SK-N-SH treated with all-trans-retinoic acid at 6 μM for 48 hours (cell line): ENCODE measurements around the gene LRRC8E.

Experiments used
- ARNTL ChIP-seq: fragments of 450-650 bp; formaldehyde crosslinking; IDR thresholded peaks from 2 replicates; pipeline ENCODE4 v1.5.0; 2020; ENCODE audit warnings: low read depth, mild to moderate bottlenecking, moderate library complexity, borderline replicate concordance
- BACH2 ChIP-seq: fragments of 250-450 bp; sonication (Bioruptor Pico); IDR thresholded peaks from 2 replicates; pipeline ENCODE4 v1.9.0; 2021; ENCODE audit warnings: mild to moderate bottlenecking, borderline replicate concordance
- ESRRG ChIP-seq: fragments of 250-450 bp; sonication (Bioruptor Pico); IDR thresholded peaks from 2 replicates; pipeline ENCODE4 v1.6.1; 2021; ENCODE audit warnings: mild to moderate bottlenecking
- ISL1 ChIP-seq: fragments of 250-450 bp; sonication (Bioruptor Pico); IDR thresholded peaks from 2 replicates; pipeline ENCODE4 v2.1.2; 2022; ENCODE audit warnings: mild to moderate bottlenecking, moderate library complexity
- RARB ChIP-seq: fragments of 250-450 bp; sonication (Bioruptor Pico); IDR thresholded peaks from 2 replicates; pipeline ENCODE4 v1.8.0; 2021; ENCODE audit warnings: mild to moderate bottlenecking, moderate library complexity
- TCF4 ChIP-seq: fragments of 250-450 bp; sonication (Bioruptor Pico); IDR thresholded peaks from 2 replicates; pipeline ENCODE4 v1.8.0; 2021; ENCODE audit warnings: mild to moderate bottlenecking, moderate library complexity, borderline replicate concordance
- ZC3H10 ChIP-seq: fragments of 250-450 bp; sonication (Bioruptor Pico); IDR thresholded peaks from 2 replicates; pipeline ENCODE4 v1.5.1; 2021; ENCODE audit warnings: mild to moderate bottlenecking, moderate library complexity
- ZFP3 ChIP-seq: fragments of 250-450 bp; sonication (Bioruptor Pico); IDR thresholded peaks from 2 replicates; pipeline ENCODE4 v1.5.0; 2020; ENCODE audit warnings: mild to moderate bottlenecking, moderate library complexity
- ZNF8 ChIP-seq: fragments of 450-650 bp; formaldehyde crosslinking; IDR thresholded peaks from 2 replicates; pipeline ENCODE4 v1.5.0; 2020; ENCODE audit warnings: mild to moderate bottlenecking, moderate library complexity
- TF ChIP-seq, protein P1 (sequence below): fragments of 250-450 bp; sonication (Bioruptor Pico); IDR thresholded peaks from 2 replicates; pipeline ENCODE4 v1.8.0; 2020; ENCODE audit warnings: mild to moderate bottlenecking, moderate library complexity, borderline replicate concordance
- TF ChIP-seq, protein P2 (sequence below): fragments of 250-450 bp; sonication (Bioruptor Pico); IDR thresholded peaks from 2 replicates; pipeline ENCODE4 v1.5.1; 2021; ENCODE audit warnings: mild to moderate bottlenecking, moderate library complexity
- TF ChIP-seq, protein P3 (sequence below): fragments of 250-450 bp; sonication (Bioruptor Pico); IDR thresholded peaks from 2 replicates; pipeline ENCODE4 v1.5.0; 2020; ENCODE audit warnings: mild to moderate bottlenecking, moderate library complexity
- TF ChIP-seq, protein P4 (sequence below): fragments of 250-450 bp; sonication (Bioruptor Pico); IDR thresholded peaks from 2 replicates; pipeline ENCODE4 v1.8.0; 2021; ENCODE audit warnings: low read depth, mild to moderate bottlenecking, moderate library complexity, borderline replicate concordance

DNA sequence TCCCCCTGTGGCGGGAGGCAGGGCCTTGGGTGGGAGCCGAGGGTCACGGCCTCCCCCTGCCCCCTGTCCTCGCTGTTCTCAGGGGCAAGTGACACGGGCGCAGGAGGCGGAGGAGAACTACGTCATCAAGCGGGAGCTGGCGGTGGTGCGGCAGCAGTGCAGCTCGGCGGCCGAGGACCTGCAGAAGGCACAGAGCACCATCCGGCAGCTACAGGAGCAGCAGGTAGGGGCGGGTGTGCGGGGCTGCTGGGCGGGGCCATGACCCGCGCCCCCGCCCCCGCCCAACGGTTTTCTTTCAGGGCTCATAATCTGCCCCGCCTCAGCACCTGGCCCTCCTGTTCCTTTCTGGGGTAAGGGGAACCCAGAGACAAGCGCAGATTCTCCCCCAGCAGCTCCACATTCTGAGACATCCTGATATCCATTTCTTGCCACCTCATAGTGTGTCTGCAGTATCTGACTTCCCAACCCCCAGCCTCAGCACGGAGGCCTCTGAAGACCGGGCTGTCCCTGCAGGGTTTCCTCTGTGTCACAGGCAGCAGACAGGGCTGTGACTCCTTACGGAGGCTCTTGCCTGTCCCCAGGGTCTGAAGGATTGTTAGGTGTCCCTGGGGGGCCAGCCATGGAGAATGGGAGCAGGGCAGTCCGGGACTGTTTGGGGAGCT is 30.1 kb upstream of the LRRC8E start:
- TF ChIP-seq ESRRG (CRISPR knock-in tag) = no peak
- no peak for TF ChIP-seq ZFP3 (CRISPR knock-in tag)
- TF ChIP-seq ZNF8 (CRISPR knock-in tag) = no peak
- TF ChIP-seq, protein P1, sequence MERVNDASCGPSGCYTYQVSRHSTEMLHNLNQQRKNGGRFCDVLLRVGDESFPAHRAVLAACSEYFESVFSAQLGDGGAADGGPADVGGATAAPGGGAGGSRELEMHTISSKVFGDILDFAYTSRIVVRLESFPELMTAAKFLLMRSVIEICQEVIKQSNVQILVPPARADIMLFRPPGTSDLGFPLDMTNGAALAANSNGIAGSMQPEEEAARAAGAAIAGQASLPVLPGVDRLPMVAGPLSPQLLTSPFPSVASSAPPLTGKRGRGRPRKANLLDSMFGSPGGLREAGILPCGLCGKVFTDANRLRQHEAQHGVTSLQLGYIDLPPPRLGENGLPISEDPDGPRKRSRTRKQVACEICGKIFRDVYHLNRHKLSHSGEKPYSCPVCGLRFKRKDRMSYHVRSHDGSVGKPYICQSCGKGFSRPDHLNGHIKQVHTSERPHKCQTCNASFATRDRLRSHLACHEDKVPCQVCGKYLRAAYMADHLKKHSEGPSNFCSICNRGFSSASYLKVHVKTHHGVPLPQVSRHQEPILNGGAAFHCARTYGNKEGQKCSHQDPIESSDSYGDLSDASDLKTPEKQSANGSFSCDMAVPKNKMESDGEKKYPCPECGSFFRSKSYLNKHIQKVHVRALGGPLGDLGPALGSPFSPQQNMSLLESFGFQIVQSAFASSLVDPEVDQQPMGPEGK (CRISPR knock-in tag) = no peak
- TF ChIP-seq, protein P2, sequence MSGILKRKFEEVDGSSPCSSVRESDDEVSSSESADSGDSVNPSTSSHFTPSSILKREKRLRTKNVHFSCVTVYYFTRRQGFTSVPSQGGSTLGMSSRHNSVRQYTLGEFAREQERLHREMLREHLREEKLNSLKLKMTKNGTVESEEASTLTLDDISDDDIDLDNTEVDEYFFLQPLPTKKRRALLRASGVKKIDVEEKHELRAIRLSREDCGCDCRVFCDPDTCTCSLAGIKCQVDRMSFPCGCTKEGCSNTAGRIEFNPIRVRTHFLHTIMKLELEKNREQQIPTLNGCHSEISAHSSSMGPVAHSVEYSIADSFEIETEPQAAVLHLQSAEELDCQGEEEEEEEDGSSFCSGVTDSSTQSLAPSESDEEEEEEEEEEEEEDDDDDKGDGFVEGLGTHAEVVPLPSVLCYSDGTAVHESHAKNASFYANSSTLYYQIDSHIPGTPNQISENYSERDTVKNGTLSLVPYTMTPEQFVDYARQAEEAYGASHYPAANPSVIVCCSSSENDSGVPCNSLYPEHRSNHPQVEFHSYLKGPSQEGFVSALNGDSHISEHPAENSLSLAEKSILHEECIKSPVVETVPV (CRISPR knock-in tag) = no peak
- TF ChIP-seq ISL1 = no peak
- no peak for TF ChIP-seq RARB
- TF ChIP-seq, protein P3, sequence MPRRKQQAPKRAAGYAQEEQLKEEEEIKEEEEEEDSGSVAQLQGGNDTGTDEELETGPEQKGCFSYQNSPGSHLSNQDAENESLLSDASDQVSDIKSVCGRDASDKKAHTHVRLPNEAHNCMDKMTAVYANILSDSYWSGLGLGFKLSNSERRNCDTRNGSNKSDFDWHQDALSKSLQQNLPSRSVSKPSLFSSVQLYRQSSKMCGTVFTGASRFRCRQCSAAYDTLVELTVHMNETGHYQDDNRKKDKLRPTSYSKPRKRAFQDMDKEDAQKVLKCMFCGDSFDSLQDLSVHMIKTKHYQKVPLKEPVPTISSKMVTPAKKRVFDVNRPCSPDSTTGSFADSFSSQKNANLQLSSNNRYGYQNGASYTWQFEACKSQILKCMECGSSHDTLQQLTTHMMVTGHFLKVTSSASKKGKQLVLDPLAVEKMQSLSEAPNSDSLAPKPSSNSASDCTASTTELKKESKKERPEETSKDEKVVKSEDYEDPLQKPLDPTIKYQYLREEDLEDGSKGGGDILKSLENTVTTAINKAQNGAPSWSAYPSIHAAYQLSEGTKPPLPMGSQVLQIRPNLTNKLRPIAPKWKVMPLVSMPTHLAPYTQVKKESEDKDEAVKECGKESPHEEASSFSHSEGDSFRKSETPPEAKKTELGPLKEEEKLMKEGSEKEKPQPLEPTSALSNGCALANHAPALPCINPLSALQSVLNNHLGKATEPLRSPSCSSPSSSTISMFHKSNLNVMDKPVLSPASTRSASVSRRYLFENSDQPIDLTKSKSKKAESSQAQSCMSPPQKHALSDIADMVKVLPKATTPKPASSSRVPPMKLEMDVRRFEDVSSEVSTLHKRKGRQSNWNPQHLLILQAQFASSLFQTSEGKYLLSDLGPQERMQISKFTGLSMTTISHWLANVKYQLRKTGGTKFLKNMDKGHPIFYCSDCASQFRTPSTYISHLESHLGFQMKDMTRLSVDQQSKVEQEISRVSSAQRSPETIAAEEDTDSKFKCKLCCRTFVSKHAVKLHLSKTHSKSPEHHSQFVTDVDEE (CRISPR knock-in tag) = no peak
- TF ChIP-seq ARNTL (CRISPR knock-in tag) = no peak
- TF ChIP-seq, protein P4, sequence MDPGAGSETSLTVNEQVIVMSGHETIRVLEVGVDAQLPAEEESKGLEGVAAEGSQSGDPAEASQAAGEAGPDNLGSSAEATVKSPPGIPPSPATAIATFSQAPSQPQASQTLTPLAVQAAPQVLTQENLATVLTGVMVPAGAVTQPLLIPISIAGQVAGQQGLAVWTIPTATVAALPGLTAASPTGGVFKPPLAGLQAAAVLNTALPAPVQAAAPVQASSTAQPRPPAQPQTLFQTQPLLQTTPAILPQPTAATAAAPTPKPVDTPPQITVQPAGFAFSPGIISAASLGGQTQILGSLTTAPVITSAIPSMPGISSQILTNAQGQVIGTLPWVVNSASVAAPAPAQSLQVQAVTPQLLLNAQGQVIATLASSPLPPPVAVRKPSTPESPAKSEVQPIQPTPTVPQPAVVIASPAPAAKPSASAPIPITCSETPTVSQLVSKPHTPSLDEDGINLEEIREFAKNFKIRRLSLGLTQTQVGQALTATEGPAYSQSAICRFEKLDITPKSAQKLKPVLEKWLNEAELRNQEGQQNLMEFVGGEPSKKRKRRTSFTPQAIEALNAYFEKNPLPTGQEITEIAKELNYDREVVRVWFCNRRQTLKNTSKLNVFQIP (CRISPR knock-in tag) = no peak
- no peak for TF ChIP-seq TCF4
- TF ChIP-seq ZC3H10 = no peak
- TF ChIP-seq BACH2 = no peak
